ENCODE data around the gene FOXA1.

Gene FOXA1

DNA sequence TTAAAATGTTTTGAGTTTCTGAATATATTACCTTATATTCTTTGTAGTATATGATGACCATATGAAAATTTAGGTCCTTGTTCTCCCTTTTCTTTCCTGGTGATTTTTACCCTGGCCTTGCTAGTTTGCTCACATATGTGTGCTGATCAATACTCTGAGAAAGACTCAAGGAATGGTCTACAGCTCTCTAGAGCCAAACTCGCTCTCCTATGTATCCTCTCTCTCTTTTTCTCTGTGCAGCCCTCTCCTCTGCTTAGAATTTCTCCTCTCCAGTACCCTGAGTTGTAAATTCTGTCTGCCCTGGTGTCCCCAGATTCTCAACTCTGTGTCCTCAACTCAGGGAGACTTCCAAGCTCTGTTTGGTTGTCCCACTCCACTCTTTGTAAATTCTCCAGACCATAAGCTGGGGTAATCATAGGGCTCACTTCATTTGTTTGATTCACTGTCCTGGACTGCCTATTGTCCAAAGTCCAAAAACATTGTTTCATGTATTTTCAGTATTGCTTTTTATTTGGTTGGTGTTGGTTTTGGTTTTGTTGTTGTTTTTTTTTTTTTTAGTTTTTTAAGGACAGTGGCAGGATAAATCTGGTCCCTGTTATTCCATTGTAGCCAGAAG is 41.0 kb downstream of the FOXA1 start:
- no peak for DNase-seq

DNA sequence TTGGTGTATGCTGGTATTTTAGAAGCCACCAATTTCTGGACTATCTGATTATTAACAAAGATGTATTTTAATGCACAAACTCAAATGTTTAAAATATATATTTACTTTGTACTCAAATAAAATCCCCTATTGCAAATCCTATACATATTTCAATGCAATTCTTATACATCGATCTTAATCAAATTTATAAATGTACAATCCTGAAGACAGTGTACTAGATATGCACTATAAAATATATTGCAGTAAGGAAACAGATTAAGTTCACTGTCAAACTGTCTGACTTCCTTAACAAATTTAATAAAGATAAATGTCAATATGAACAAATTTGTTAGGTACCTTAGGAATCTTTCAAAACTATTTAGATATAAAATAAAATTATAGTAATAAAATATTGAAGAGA is 43.9 kb downstream of the FOXA1 start:
- DNase-seq, result no peak

DNA sequence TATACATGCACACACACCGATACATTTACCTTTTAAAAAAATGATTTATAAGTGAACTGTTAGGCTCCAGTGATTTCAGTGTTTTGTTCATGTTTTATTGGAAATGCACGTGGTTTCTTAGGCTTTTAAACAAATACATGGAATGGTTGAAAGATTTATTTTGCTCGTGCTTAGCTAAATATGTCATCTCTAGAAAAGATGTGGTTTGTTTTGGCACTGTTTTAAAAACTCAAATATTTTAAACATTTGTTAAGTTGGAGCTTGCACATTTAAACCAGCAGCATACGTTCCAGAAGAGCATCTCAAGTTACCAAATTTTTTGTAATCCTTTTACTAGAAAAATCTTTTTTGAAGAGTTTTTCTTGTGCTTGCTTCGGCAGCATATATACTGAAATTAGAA is 44.5 kb downstream of the FOXA1 start:
- no peak for DNase-seq

DNA sequence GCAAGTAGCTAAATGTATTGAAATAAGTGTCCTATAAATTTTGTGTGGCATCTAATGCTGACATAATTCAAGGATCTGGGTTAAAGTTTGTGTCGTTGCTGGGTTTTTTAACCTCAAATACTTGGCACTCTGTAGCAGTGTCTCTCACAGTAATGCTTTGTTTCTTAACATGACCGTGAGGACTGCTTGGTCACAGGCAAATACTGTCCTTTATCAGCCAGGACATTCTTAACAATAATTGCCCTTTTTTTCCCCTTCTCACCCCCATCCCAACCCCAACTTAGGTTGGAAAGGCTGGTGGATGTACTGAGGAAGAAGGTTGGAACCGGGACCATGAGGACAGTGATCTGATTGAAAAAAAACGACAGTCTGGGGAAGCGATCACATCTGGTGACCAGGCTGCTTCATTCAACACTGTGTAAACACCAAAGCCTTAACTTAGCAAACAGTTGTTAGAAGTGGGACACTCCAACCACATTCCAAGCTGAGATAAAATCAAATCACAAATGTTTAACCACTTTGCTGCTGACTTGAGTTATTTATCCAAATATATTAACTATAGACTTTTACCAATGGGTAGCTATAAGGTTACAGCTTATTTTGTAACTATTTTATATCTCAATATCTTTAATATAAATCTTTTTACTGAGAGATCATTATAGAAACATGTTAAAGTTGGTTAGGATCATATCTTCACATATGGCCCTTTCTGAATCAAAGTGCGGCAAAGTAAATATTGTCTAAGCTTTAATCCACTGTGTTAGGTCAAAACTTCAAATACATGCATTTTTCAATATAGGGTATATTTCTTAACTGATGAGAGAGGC is 48.2 kb downstream of the FOXA1 start:
- no peak for DNase-seq

DNA sequence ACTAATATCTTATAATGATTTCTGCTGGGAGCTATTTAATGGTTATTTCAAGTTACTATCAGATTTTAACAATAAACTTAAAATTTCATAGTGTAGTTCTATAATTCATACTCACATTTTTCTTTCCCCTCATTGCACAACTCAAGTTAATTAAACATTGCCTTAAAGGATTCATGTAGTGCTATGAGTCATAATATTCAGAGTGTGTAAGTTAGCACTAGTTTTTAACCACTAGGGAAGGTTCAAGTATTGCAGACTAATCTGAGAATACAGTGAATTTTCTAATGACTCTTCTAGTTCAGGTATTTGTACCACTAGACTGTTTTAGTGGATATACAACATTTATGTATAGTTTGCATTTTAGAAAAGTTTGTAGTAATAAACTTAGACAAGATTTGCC is 49.9 kb downstream of the FOXA1 start:
- no peak for DNase-seq

DNA sequence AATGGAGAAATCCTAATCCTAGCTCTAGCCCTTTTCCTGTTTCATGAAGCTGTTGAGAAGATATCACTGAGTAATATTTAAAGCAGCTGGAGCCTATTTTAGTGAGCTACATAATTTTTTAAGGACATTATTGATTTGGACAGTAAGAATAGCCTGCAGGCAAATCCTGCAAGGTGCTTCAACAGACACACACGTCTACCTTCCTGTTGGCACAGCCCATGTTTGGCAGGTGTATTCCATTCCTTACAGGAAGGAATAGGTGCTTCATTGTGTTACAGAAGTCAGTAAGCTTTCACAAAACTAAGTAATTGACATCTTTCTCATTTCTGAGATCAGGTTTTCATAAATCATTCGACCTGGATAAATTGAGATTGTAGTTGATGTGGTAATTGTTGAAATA is 50.6 kb downstream of the FOXA1 start:
- no peak for DNase-seq

DNA sequence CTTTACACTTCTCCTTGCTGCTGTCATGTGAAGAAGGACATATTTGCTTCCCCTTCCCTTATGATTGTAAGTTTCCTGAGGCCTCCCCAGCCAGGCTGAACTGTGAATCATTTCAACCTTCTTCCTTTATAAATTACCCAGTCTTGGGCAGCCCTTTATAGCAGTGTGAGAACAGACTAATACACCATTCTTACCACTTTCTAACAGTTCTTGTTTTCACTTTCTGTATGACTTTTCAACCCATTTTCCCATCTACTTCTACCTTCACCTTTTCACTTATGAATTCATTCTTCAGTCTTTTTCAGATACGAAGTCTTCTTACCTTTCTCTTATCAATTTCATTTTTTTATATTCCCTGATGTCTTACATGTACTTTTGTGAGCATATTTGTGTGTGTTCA is 55.1 kb downstream of the FOXA1 start:
- no peak for DNase-seq
